Measurements from ENCODE around the gene TSLP. TPM values are rescaled to one million over a fixed set of nuclear protein-coding genes. Genes with fewer than 3 reads are reported as not detected.

Gene TSLP
- total and polyA plus RNA-seq, 9 of the 15 experiments (the other 6 are each of a cell fraction or from before 2014, with no cell fraction given), result 0.09 to 2.8 (median 1.2) TPM

DNA sequence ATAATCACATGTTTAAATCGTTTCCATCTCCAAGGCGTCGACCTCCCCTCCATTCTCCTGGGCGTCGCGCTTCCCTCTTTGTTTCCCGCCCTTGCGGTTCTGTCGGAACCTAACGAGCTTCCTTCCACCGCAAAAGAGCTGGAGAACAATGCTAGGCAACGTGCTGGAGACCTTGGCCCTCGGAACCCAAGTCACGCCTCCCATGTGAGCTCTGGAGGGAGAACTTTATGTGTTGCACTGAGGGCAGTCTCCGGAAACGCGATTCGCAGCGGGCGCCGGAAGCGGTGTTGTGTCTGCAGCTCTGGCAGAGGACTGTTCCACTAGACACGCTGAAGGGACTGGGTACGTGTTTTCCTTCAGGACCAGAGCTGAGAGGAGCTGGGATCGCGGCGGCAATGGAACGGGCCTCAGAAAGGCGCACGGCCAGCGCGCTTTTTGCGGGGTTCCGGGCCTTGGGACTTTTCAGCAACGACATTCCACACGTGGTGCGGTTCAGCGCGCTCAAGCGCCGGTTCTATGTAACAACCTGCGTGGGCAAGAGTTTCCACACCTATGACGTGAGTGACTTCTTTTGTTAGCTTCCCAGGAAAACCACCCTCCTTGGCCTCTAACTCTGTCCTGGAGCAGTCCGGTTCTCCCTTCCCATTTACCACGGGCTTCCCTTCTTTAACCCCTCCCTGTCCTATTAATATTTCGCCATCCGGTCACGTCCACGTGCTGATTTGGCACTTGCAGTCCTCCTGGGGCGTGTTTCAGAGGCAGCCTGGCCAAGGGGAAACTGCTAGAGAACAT lies 20.7 kb downstream of the TSLP start, which contains the start of gene WDR36 (continued):
- TF ChIP-seq, protein P1, sequence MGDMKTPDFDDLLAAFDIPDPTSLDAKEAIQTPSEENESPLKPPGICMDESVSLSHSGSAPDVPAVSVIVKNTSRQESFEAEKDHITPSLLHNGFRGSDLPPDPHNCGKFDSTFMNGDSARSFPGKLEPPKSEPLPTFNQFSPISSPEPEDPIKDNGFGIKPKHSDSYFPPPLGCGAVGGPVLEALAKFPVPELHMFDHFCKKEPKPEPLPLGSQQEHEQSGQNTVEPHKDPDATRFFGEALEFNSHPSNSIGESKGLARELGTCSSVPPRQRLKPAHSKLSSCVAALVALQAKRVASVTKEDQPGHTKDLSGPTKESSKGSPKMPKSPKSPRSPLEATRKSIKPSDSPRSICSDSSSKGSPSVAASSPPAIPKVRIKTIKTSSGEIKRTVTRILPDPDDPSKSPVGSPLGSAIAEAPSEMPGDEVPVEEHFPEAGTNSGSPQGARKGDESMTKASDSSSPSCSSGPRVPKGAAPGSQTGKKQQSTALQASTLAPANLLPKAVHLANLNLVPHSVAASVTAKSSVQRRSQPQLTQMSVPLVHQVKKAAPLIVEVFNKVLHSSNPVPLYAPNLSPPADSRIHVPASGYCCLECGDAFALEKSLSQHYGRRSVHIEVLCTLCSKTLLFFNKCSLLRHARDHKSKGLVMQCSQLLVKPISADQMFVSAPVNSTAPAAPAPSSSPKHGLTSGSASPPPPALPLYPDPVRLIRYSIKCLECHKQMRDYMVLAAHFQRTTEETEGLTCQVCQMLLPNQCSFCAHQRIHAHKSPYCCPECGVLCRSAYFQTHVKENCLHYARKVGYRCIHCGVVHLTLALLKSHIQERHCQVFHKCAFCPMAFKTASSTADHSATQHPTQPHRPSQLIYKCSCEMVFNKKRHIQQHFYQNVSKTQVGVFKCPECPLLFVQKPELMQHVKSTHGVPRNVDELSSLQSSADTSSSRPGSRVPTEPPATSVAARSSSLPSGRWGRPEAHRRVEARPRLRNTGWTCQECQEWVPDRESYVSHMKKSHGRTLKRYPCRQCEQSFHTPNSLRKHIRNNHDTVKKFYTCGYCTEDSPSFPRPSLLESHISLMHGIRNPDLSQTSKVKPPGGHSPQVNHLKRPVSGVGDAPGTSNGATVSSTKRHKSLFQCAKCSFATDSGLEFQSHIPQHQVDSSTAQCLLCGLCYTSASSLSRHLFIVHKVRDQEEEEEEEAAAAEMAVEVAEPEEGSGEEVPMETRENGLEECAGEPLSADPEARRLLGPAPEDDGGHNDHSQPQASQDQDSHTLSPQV (IDR thresholded peaks at IDR 0.05), result peak; percentile 81
- TF ChIP-seq FOXK2 (conservative IDR thresholded peaks at IDR 0.05 in 1 of 2, IDR thresholded peaks at IDR 0.05 in 1 of 2; ENCODE audit: low read depth in 2 of 2), result peak; percentile 91
- TF ChIP-seq ZNF707 (CRISPR knock-in tag; conservative IDR thresholded peaks at IDR 0.05), result peak; percentile 47; the same call in 1 of the 2 replicates
- TF ChIP-seq SMARCC2 (IDR thresholded peaks at IDR 0.05; ENCODE audit: low read depth), result no peak
- TF ChIP-seq ARHGAP35 (IDR thresholded peaks at IDR 0.05; ENCODE audit: partially characterized antibody), result no peak
- peak; percentile 55 for TF ChIP-seq ZNF431 (CRISPR knock-in tag; IDR thresholded peaks at IDR 0.05)
- peak in 1 of 2 experiments; percentile 93; a peak in 2 of 4 replicates for TF ChIP-seq KDM4B (IDR thresholded peaks at IDR 0.05; ENCODE audit: borderline replicate concordance in 2 of 2, low read depth in 1 of 2)
- TF ChIP-seq, protein P2, sequence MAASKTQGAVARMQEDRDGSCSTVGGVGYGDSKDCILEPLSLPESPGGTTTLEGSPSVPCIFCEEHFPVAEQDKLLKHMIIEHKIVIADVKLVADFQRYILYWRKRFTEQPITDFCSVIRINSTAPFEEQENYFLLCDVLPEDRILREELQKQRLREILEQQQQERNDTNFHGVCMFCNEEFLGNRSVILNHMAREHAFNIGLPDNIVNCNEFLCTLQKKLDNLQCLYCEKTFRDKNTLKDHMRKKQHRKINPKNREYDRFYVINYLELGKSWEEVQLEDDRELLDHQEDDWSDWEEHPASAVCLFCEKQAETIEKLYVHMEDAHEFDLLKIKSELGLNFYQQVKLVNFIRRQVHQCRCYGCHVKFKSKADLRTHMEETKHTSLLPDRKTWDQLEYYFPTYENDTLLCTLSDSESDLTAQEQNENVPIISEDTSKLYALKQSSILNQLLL (CRISPR knock-in tag; IDR thresholded peaks at IDR 0.05; ENCODE audit: borderline replicate concordance), result no peak
- peak; percentile 87 for TF ChIP-seq POLR2G (IDR thresholded peaks at IDR 0.05; ENCODE audit: low read depth, low read length)
- no peak for TF ChIP-seq DDX20 (tag; IDR thresholded peaks at IDR 0.05; ENCODE audit: low read depth)
- peak; percentile 24; the same call in 1 of the 2 replicates for TF ChIP-seq MTF1 (CRISPR knock-in tag; IDR thresholded peaks at IDR 0.05; ENCODE audit: borderline replicate concordance)
- TF ChIP-seq, protein P3, sequence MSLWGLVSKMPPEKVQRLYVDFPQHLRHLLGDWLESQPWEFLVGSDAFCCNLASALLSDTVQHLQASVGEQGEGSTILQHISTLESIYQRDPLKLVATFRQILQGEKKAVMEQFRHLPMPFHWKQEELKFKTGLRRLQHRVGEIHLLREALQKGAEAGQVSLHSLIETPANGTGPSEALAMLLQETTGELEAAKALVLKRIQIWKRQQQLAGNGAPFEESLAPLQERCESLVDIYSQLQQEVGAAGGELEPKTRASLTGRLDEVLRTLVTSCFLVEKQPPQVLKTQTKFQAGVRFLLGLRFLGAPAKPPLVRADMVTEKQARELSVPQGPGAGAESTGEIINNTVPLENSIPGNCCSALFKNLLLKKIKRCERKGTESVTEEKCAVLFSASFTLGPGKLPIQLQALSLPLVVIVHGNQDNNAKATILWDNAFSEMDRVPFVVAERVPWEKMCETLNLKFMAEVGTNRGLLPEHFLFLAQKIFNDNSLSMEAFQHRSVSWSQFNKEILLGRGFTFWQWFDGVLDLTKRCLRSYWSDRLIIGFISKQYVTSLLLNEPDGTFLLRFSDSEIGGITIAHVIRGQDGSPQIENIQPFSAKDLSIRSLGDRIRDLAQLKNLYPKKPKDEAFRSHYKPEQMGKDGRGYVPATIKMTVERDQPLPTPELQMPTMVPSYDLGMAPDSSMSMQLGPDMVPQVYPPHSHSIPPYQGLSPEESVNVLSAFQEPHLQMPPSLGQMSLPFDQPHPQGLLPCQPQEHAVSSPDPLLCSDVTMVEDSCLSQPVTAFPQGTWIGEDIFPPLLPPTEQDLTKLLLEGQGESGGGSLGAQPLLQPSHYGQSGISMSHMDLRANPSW (CRISPR knock-in tag; IDR thresholded peaks at IDR 0.05), result no peak
- TF ChIP-seq, protein P4, sequence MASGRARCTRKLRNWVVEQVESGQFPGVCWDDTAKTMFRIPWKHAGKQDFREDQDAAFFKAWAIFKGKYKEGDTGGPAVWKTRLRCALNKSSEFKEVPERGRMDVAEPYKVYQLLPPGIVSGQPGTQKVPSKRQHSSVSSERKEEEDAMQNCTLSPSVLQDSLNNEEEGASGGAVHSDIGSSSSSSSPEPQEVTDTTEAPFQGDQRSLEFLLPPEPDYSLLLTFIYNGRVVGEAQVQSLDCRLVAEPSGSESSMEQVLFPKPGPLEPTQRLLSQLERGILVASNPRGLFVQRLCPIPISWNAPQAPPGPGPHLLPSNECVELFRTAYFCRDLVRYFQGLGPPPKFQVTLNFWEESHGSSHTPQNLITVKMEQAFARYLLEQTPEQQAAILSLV (tag; IDR thresholded peaks at IDR 0.05), result no peak
- peak; percentile 87 for TF ChIP-seq CREB1 (IDR thresholded peaks at IDR 0.05)
- peak; percentile 89 for TF ChIP-seq CREB1 (CRISPR knock-in tag; IDR thresholded peaks at IDR 0.05)
- TF ChIP-seq TRIM28 (IDR thresholded peaks at IDR 0.05), result no peak; the same call in 1 of the 2 replicates
- TF ChIP-seq, protein P5, sequence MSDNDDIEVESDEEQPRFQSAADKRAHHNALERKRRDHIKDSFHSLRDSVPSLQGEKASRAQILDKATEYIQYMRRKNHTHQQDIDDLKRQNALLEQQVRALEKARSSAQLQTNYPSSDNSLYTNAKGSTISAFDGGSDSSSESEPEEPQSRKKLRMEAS (CRISPR knock-in tag; IDR thresholded peaks at IDR 0.05), result peak; percentile 97
